ENCODE measurements around the gene ZNF780A. TPM values are rescaled to one million over a fixed set of nuclear protein-coding genes. Genes with fewer than 3 reads are reported as not detected.

ZNF780A gene
- total and polyA plus RNA-seq, 2 experiments from 2014 or later, result 12.3 to 15.0 TPM

DNA sequence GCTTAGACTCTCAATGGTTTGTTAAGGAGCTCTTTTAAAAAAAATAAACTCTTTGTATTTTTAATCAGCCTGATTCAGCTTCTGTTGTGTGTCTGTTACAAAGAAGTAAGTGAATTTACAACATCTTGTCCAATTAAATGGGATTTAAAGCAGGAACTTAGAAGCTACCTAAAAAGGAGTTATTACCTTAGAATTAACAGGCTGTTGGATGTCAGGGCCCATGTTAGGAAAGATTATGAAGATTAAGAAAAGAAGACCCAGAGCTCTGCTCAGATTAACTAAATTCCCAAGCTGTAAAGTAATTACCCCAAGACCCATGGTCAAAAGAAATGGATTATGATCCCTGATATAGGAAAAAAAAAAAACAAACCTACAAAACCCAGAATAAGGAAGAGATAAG, 44.1 kb upstream of the ZNF780A start:
- Histone ChIP-seq H3K27ac (ENCODE audit: low read depth) (no peak overlapping the region), H3F3A (replicated peaks; ENCODE audit: low read depth) (no peaks in the 10 kb centered on the region), H3K4me1 (ENCODE audit: insufficient read depth) (no peaks in the 10 kb centered on the region), H2AFZ (no peak overlapping the region), H3K79me2 (replicated peaks; ENCODE audit: insufficient read depth) (no peaks in the 10 kb centered on the region), H3K4me3 (no peak overlapping the region), H3K9me2 (ENCODE audit: insufficient read depth) (no peaks in the 10 kb centered on the region), H3K4me2 (no peak overlapping the region), H3K36me3 (ENCODE audit: insufficient read depth) (no peaks in the 10 kb centered on the region), H3K27me3 (ENCODE audit: insufficient read depth) (no peaks in the 10 kb centered on the region), H4K20me1 (replicated peaks; ENCODE audit: insufficient read depth) (no peaks in the 10 kb centered on the region)
- TF ChIP-seq POLR2AphosphoS5 (IDR thresholded peaks at IDR 0.05; ENCODE audit: low read depth) (no peak), CREB1 (CRISPR knock-in tag; IDR thresholded peaks at IDR 0.05; ENCODE audit: low read depth) (no peak), STAT1 (IDR thresholded peaks at IDR 0.05; ENCODE audit: unreplicated experiment) (no peak), ZNF331 (CRISPR knock-in tag; IDR thresholded peaks at IDR 0.05; ENCODE audit: low read depth) (no peak), ZNF114 (CRISPR knock-in tag; IDR thresholded peaks at IDR 0.05) (no peak), JUNB (IDR thresholded peaks at IDR 0.05; ENCODE audit: unreplicated experiment) (no peak), NANOG (IDR thresholded peaks at IDR 0.05; ENCODE audit: borderline replicate concordance) (no peak), EZH2 (IDR thresholded peaks at IDR 0.05; ENCODE audit: low read depth, unreplicated experiment) (no peak), EZH2phosphoT487 (IDR thresholded peaks at IDR 0.05; ENCODE audit: unreplicated experiment) (no peak)
- TF ChIP-seq, protein P1, sequence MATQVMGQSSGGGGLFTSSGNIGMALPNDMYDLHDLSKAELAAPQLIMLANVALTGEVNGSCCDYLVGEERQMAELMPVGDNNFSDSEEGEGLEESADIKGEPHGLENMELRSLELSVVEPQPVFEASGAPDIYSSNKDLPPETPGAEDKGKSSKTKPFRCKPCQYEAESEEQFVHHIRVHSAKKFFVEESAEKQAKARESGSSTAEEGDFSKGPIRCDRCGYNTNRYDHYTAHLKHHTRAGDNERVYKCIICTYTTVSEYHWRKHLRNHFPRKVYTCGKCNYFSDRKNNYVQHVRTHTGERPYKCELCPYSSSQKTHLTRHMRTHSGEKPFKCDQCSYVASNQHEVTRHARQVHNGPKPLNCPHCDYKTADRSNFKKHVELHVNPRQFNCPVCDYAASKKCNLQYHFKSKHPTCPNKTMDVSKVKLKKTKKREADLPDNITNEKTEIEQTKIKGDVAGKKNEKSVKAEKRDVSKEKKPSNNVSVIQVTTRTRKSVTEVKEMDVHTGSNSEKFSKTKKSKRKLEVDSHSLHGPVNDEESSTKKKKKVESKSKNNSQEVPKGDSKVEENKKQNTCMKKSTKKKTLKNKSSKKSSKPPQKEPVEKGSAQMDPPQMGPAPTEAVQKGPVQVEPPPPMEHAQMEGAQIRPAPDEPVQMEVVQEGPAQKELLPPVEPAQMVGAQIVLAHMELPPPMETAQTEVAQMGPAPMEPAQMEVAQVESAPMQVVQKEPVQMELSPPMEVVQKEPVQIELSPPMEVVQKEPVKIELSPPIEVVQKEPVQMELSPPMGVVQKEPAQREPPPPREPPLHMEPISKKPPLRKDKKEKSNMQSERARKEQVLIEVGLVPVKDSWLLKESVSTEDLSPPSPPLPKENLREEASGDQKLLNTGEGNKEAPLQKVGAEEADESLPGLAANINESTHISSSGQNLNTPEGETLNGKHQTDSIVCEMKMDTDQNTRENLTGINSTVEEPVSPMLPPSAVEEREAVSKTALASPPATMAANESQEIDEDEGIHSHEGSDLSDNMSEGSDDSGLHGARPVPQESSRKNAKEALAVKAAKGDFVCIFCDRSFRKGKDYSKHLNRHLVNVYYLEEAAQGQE (IDR thresholded peaks at IDR 0.05; ENCODE audit: unreplicated experiment), result no peak
- TF ChIP-seq, protein P2, sequence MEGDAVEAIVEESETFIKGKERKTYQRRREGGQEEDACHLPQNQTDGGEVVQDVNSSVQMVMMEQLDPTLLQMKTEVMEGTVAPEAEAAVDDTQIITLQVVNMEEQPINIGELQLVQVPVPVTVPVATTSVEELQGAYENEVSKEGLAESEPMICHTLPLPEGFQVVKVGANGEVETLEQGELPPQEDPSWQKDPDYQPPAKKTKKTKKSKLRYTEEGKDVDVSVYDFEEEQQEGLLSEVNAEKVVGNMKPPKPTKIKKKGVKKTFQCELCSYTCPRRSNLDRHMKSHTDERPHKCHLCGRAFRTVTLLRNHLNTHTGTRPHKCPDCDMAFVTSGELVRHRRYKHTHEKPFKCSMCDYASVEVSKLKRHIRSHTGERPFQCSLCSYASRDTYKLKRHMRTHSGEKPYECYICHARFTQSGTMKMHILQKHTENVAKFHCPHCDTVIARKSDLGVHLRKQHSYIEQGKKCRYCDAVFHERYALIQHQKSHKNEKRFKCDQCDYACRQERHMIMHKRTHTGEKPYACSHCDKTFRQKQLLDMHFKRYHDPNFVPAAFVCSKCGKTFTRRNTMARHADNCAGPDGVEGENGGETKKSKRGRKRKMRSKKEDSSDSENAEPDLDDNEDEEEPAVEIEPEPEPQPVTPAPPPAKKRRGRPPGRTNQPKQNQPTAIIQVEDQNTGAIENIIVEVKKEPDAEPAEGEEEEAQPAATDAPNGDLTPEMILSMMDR (conservative IDR thresholded peaks at IDR 0.05; ENCODE audit: low read depth in 2 of 2), result no peak
- TF ChIP-seq, protein P3, sequence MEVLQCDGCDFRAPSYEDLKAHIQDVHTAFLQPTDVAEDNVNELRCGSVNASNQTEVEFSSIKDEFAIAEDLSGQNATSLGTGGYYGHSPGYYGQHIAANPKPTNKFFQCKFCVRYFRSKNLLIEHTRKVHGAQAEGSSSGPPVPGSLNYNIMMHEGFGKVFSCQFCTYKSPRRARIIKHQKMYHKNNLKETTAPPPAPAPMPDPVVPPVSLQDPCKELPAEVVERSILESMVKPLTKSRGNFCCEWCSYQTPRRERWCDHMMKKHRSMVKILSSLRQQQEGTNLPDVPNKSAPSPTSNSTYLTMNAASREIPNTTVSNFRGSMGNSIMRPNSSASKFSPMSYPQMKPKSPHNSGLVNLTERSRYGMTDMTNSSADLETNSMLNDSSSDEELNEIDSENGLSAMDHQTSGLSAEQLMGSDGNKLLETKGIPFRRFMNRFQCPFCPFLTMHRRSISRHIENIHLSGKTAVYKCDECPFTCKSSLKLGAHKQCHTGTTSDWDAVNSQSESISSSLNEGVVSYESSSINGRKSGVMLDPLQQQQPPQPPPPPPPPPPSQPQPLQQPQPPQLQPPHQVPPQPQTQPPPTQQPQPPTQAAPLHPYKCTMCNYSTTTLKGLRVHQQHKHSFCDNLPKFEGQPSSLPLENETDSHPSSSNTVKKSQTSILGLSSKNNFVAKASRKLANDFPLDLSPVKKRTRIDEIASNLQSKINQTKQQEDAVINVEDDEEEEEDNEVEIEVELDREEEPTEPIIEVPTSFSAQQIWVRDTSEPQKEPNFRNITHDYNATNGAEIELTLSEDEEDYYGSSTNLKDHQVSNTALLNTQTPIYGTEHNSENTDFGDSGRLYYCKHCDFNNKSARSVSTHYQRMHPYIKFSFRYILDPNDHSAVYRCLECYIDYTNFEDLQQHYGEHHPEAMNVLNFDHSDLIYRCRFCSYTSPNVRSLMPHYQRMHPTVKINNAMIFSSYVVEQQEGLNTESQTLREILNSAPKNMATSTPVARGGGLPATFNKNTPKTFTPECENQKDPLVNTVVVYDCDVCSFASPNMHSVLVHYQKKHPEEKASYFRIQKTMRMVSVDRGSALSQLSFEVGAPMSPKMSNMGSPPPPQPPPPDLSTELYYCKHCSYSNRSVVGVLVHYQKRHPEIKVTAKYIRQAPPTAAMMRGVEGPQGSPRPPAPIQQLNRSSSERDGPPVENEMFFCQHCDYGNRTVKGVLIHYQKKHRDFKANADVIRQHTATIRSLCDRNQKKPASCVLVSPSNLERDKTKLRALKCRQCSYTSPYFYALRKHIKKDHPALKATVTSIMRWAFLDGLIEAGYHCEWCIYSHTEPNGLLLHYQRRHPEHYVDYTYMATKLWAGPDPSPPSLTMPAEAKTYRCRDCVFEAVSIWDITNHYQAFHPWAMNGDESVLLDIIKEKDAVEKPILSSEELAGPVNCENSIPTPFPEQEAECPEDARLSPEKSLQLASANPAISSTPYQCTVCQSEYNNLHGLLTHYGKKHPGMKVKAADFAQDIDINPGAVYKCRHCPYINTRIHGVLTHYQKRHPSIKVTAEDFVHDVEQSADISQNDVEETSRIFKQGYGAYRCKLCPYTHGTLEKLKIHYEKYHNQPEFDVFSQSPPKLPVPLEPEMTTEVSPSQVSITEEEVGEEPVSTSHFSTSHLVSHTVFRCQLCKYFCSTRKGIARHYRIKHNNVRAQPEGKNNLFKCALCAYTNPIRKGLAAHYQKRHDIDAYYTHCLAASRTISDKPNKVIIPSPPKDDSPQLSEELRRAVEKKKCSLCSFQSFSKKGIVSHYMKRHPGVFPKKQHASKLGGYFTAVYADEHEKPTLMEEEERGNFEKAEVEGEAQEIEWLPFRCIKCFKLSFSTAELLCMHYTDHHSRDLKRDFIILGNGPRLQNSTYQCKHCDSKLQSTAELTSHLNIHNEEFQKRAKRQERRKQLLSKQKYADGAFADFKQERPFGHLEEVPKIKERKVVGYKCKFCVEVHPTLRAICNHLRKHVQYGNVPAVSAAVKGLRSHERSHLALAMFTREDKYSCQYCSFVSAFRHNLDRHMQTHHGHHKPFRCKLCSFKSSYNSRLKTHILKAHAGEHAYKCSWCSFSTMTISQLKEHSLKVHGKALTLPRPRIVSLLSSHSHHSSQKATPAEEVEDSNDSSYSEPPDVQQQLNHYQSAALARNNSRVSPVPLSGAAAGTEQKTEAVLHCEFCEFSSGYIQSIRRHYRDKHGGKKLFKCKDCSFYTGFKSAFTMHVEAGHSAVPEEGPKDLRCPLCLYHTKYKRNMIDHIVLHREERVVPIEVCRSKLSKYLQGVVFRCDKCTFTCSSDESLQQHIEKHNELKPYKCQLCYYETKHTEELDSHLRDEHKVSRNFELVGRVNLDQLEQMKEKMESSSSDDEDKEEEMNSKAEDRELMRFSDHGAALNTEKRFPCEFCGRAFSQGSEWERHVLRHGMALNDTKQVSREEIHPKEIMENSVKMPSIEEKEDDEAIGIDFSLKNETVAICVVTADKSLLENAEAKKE (CRISPR knock-in tag; IDR thresholded peaks at IDR 0.05), result no peak
- TF ChIP-seq, protein P4, sequence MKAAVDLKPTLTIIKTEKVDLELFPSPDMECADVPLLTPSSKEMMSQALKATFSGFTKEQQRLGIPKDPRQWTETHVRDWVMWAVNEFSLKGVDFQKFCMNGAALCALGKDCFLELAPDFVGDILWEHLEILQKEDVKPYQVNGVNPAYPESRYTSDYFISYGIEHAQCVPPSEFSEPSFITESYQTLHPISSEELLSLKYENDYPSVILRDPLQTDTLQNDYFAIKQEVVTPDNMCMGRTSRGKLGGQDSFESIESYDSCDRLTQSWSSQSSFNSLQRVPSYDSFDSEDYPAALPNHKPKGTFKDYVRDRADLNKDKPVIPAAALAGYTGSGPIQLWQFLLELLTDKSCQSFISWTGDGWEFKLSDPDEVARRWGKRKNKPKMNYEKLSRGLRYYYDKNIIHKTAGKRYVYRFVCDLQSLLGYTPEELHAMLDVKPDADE (IDR thresholded peaks at IDR 0.05), result no peak
- Mint-ChIP-seq H3K27me3 (ENCODE audit: insufficient read depth, low read depth, poor library complexity) (peaks cover 3% of the 10 kb centered on the region), H3K4me3 (no peak overlapping the region), H3K4me1 (no peaks in the 10 kb centered on the region), H3K36me3 (ENCODE audit: low read depth) (no peaks in the 10 kb centered on the region), H3K27ac (no peak overlapping the region), H3K9me3 (peaks cover 14% of the 10 kb centered on the region)
- no peak for ATAC-seq
- no peak for DNase-seq (ENCODE audit: low spot score)
